ENCODE measurements around the gene FOXJ3. TPM values are rescaled to one million over a fixed set of nuclear protein-coding genes. Genes with fewer than 3 reads are reported as not detected.

Gene FOXJ3
- total RNA-seq, 1 donor from 2014 or later = 35.1 TPM

GRCh38 chr1:42316292-42316691 lies 18.7 kb downstream of the FOXJ3 start:
- ATAC-seq = no peak
- no peak for DNase-seq
- intact Hi-C loops (cut with micrococcal nuclease) = no loop called here

- DNase-seq (no peak), ATAC-seq (no peak)
- intact Hi-C loops (cut with micrococcal nuclease) = no loop called here
These were observed 19.5 kb downstream of the FOXJ3 start for GRCh38 chr1:42315500-42315899.

GRCh38 chr1:42313970-42314369 lies 21.1 kb downstream of the FOXJ3 start:
- no peak for DNase-seq

GRCh38 chr1:42312576-42313212 lies 22.3 kb downstream of the FOXJ3 start:
- DNase-seq = no peak
- intact Hi-C loops (cut with micrococcal nuclease) = no loop called here
- no peak for ATAC-seq

More at GRCh38 chr1:42313970-42314369, 21.1 kb downstream of the FOXJ3 start:
- ATAC-seq = no peak
- intact Hi-C loops (cut with micrococcal nuclease) = no loop called here

GRCh38 chr1:42311897-42312296 lies 23.1 kb downstream of the FOXJ3 start:
- no peak for DNase-seq
- ATAC-seq = no peak
- intact Hi-C loops (cut with micrococcal nuclease) = no loop called here

- ATAC-seq = no peak
- no peak for DNase-seq
- intact Hi-C loops (cut with micrococcal nuclease) = no loop called here
These were observed 23.9 kb downstream of the FOXJ3 start for GRCh38 chr1:42311138-42311537.

- DNase-seq (no peak), ATAC-seq (no peak)
- intact Hi-C loops (cut with micrococcal nuclease) = no loop called here
These were observed 28.1 kb downstream of the FOXJ3 start for GRCh38 chr1:42306977-42307376.

GRCh38 chr1:42305639-42306038 lies 29.4 kb downstream of the FOXJ3 start:
- DNase-seq (no peak), ATAC-seq (no peak)
- intact Hi-C loops (cut with micrococcal nuclease) = no loop called here

- intact Hi-C loops (cut with micrococcal nuclease) = no loop called here
- ATAC-seq (no peak), DNase-seq (no peak)
These were observed 33.0 kb downstream of the FOXJ3 start for GRCh38 chr1:42302034-42302433.

GRCh38 chr1:42298520-42298919 lies 36.5 kb downstream of the FOXJ3 start:
- ATAC-seq = no peak
- intact Hi-C loops (cut with micrococcal nuclease) = no loop called here

GRCh38 chr1:42295816-42296215 lies 39.2 kb downstream of the FOXJ3 start:
- DNase-seq = no peak
- intact Hi-C loops (cut with micrococcal nuclease) = no loop called here
- no peak for ATAC-seq

More at GRCh38 chr1:42298520-42298919, 36.5 kb downstream of the FOXJ3 start:
- DNase-seq = no peak

GRCh38 chr1:42290130-42290529 lies 44.9 kb downstream of the FOXJ3 start:
- DNase-seq = no peak
- intact Hi-C loops (cut with micrococcal nuclease) = no loop called here
- no peak for ATAC-seq

GRCh38 chr1:42288311-42288985 lies 46.6 kb downstream of the FOXJ3 start:
- intact Hi-C loops (cut with micrococcal nuclease) = no loop called here
- ATAC-seq (no peak), DNase-seq (no peak)

GRCh38 chr1:42282867-42283583 lies 52.0 kb downstream of the FOXJ3 start:
- no peak for ATAC-seq
- intact Hi-C loops (cut with micrococcal nuclease) = no loop called here
- no peak for DNase-seq

- DNase-seq (no peak), ATAC-seq (peak; percentile 67)
- intact Hi-C loops (cut with micrococcal nuclease) = no loop called here
These were observed 52.9 kb downstream of the FOXJ3 start for GRCh38 chr1:42282024-42282579.

- ATAC-seq (no peak), DNase-seq (no peak)
- intact Hi-C loops (cut with micrococcal nuclease) = no loop called here
These were observed 54.2 kb downstream of the FOXJ3 start for GRCh38 chr1:42280821-42281220.

- no peak for DNase-seq
- peak; percentile 63 for ATAC-seq
- intact Hi-C loops (cut with micrococcal nuclease) = no loop called here
These were observed 56.0 kb downstream of the FOXJ3 start for GRCh38 chr1:42279055-42279454.

- ATAC-seq (peak; percentile 44), DNase-seq (no peak)
- intact Hi-C loops (cut with micrococcal nuclease) = no loop called here
These were observed 62.1 kb downstream of the FOXJ3 start for GRCh38 chr1:42272920-42273319.

- ATAC-seq (no peak), DNase-seq (no peak)
- intact Hi-C loops (cut with micrococcal nuclease) = no loop called here
These were observed 67.1 kb downstream of the FOXJ3 start for GRCh38 chr1:42267904-42268303.

All from left ventricle myocardium superior (tissue), 1 donor.